Small intestine (tissue), 7 donors: ENCODE measurements around the gene FAM78A. TPM values are rescaled to one million over a fixed set of nuclear protein-coding genes. Genes with fewer than 3 reads are reported as not detected.
"Not testable (repeated sequence)": the region's sequence is repeated elsewhere in the genome, so short reads cannot be mapped to it uniquely, and the experiment has no call there.

Experiments
- DNase-seq, 2 donors: peaks; one replicate each; pipeline versions ENCODE4 v3.0.0 to v3.0.0-alpha.2; 2013
- FAIRE-seq: peaks from 2 replicates; lab custom pipeline; 2012; peaks lifted over from hg19 to GRCh38; lab: Jason Lieb, UNC
- H3K27ac ChIP-seq, 3 donors: one replicate each; pipeline ENCODE4 v1.5.1; 2013; ENCODE audit warnings: low read length in 2 of 3, mild to moderate bottlenecking in 2 of 3, control low read depth in 1 of 3, inconsistent platforms in 1 of 3, low read depth in 1 of 3, moderate library complexity in 1 of 3
- H3K27me3 ChIP-seq, 3 donors: one replicate each; pipeline ENCODE4 v1.6.1; 2013; ENCODE audit warnings: low read length in 3 of 3, inconsistent platforms in 1 of 3; ENCODE audit not compliant: control insufficient read depth in 3 of 3, insufficient read depth in 3 of 3
- H3K36me3 ChIP-seq, 3 donors: one replicate each; pipeline ENCODE4 v1.6.1; 2013; ENCODE audit warnings: low read length in 3 of 3, inconsistent platforms in 1 of 3, low read depth in 1 of 3, mild to moderate bottlenecking in 1 of 3, moderate library complexity in 1 of 3; ENCODE audit not compliant: control insufficient read depth in 3 of 3, insufficient read depth in 2 of 3
- H3K4me1 ChIP-seq, 3 donors: one replicate each; pipeline ENCODE4 v1.6.1; 2013; ENCODE audit warnings: low read length in 2 of 3, inconsistent platforms in 1 of 3, low read depth in 1 of 3, mild to moderate bottlenecking in 1 of 3, moderate library complexity in 1 of 3; ENCODE audit not compliant: control insufficient read depth in 3 of 3, insufficient read depth in 2 of 3
- H3K4me3 ChIP-seq, 3 donors: one replicate each; pipeline ENCODE4 v1.5.1; 2013; ENCODE audit warnings: low read length in 3 of 3, control low read depth in 1 of 3, inconsistent platforms in 1 of 3, low read depth in 1 of 3, mild to moderate bottlenecking in 1 of 3, moderate library complexity in 1 of 3
- H3K9me3 ChIP-seq, 2 donors: one replicate each; pipeline ENCODE4 v1.6.1; 2013; ENCODE audit warnings: low read depth in 1 of 2, low read length in 1 of 2; ENCODE audit not compliant: control insufficient read depth in 2 of 2, insufficient read depth in 1 of 2
- WGBS, 3 donors: extraction: QIAGEN DNeasy Blood & Tissue Kit; methylation state at CpG; one replicate each; pipeline ENCODE4 v1.1.7; 2013; 5-methylcytosine and 5-hydroxymethylcytosine counted together
- polyA plus RNA-seq, 4 donors: library from polyadenylated mRNA; stranded (reverse) in 3 of 4; unstranded in 1 of 4; fragments of 200-250 nt in 3 of 4; fragments of 120-200 nt in 1 of 4; gene quantifications; one replicate each; pipeline versions ENCODE4 v1.2.1 to v1.2.3, GENCODE V29; 2013
- donor health status: healthy with polysubstance abuse.
- donor health status: control.
- donor health status: control.
- donor health status: Bipolar disorder and iron deficiency.
- donor health status: healthy.

The FAM78A gene
- polyA plus RNA-seq, 4 donors, result 0.89 to 3.2 (median 2.0) TPM

DNA sequence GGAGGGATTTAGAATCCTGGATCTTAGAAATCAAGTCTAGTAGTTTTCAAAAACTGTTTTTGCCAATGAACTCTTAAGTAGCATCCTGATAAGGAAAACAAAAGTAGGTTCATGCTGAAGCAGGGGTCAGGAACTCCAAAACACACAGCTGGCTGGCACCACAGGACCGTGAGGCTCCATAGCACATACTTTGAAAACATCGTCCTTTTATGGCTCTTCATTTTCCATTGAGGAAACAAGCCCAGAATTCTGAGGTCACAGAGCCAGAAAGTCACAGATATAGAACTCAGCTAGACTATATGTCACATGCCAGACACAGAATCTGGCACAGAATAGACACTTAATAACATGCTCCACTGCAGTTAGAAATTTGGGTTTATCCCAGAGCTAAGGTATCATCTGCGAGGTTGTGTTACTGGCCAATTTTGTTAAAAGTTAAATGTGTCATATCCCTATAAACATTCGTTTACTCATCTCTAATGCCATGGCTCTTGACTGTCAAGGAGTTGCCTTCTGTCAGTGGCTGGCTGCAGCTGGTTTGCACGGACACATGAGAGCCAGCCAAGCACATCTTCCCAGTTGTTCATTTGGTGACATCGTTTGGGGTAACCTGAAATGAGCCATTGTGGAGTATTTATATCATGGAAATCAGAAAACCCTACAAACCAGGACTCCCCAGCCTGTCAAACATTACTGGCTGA lies 58.8 kb downstream of the FAM78A start:
- H3K27ac ChIP-seq, result no peak overlapping the region
- no peak for DNase-seq
- peaks cover 0 to under 1% of the 10 kb centered on the region in 2 donors for H3K9me3 ChIP-seq
- FAIRE-seq, result no peak
- no peak overlapping the region for H3K4me3 ChIP-seq
- peaks cover 0 to 8% (median 0%) of the 10 kb centered on the region in 3 donors for H3K4me1 ChIP-seq
- H3K27me3 ChIP-seq, result no peaks in the 10 kb centered on the region
- peaks cover 3 to 31% (median 3%) of the 10 kb centered on the region in 3 donors for H3K36me3 ChIP-seq
- 78 to 90% (median 86%) methylated on average over 6 of the region's 6 CpGs for WGBS, 3 donors

- no peak overlapping the region for H3K4me3 ChIP-seq
- peaks cover 0 to 7% of the 10 kb centered on the region in 2 donors for H3K9me3 ChIP-seq
- 83 to 94% (median 86%) methylated on average over 4 of the region's 4 CpGs for WGBS, 3 donors
- no peak overlapping the region for H3K27ac ChIP-seq
- DNase-seq, result no peak
- peaks cover 3 to 30% (median 3%) of the 10 kb centered on the region in 3 donors for H3K36me3 ChIP-seq
- FAIRE-seq, result no peak
- peaks cover 0 to 8% (median 0%) of the 10 kb centered on the region in 3 donors for H3K4me1 ChIP-seq
- no peaks in the 10 kb centered on the region for H3K27me3 ChIP-seq
Measured at GRCh38 chr9:131216806-131217205, 59.5 kb downstream of the FAM78A start.

DNA sequence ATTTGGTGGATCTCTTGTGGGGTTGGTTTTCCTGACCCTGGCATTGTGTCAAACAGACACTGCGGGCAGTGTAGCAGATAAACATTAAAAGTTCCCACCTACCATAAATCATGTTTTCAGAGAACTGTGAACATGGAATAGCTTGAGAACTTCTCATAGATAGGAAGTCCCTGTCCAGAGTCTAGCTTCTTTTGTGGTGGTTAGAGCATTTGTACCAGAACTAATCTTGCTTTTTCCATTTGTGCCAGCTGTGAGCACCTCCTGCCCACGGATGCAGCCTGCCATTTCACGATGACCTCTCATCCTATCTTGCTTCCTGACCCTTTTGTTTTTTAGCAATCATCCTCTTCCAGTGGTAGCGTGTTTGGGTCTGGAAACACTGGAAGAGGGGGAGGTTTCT lies 61.4 kb downstream of the FAM78A start:
- DNase-seq, result no peak
- 70 to 94% (median 93%) methylated on average over 4 of the region's 4 CpGs for WGBS, 3 donors
- Histone ChIP-seq H3K4me3 (no peak overlapping the region), H3K4me1 (peaks cover 0 to 8% (median 0%) of the 10 kb centered on the region in 3 donors), H3K36me3 (peaks cover 3 to 34% (median 3%) of the 10 kb centered on the region in 3 donors), H3K27ac (no peak overlapping the region), H3K27me3 (no peaks in the 10 kb centered on the region), H3K9me3 (peaks cover 0 to 8% of the 10 kb centered on the region in 2 donors)
- no peak for FAIRE-seq

DNA sequence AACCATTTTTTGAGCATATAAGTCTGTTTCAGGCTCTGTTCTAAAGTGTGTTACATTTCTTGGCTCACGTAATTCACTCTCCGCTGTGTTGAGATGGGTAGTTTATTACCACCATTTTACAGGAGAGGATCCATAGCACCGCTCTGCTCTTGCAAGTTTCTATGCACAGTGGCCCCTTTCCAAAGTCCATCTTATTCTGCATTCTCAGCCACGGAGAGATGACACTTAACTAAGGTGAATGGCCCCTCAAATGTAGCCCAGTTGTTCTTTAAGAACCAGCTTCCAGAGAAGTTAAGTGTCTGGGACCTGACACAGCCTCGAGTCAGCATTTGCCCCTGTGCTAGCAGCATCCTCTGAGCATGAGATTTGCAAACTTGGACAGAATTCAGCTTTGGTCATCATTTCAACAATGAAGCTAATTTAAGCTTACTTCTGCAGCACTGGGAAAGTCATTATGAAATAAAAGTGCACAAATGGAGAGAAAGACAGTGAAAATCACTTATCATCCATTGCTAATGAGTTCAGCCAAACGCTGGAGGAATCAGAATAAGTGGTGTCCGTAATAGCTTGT lies 61.9 kb downstream of the FAM78A start:
- H3K27ac ChIP-seq, result peak overlapping the region in 1 of 3 donors; percentile 34
- peaks cover 0 to 8% (median 0%) of the 10 kb centered on the region in 3 donors for H3K4me1 ChIP-seq
- H3K9me3 ChIP-seq, result peaks cover 0 to 8% of the 10 kb centered on the region in 2 donors
- WGBS, 3 donors, result 73 to 86% (median 82%) methylated on average over 7 of the region's 7 CpGs
- no peaks in the 10 kb centered on the region for H3K27me3 ChIP-seq
- no peak for FAIRE-seq
- H3K4me3 ChIP-seq, result no peak overlapping the region
- DNase-seq, result peak in 1 of 2 donors; percentile 71
- H3K36me3 ChIP-seq, result peaks cover 3 to 36% (median 3%) of the 10 kb centered on the region in 3 donors

DNA sequence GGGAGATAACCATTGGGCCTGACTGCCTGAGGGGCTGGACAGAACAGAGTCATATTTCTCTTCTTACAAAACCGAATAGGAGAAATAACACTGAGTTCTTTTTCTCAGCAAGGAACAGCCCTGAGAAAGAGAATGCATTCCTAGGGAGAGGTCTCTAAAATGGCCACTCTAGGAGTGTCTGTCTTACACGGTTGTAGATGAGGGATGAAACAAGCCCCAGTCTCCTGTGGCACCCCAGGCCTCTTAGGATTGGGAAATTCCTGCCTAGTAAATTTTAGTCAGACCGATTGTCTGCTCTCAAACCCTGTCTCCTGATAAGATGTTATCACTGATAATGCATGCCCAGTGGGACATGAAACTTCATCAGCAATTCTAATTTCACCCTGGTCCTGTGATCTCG lies 64.4 kb downstream of the FAM78A start:
- H3K9me3 ChIP-seq, FAIRE-seq, H3K27me3 ChIP-seq, H3K27ac ChIP-seq, DNase-seq, H3K4me1 ChIP-seq, H3K4me3 ChIP-seq: not testable (repeated sequence)
- H3K36me3 ChIP-seq, result peaks cover 0 to 37% (median 3%) of the 10 kb centered on the region in 3 donors
- WGBS, 3 donors, result 94 to 98% (median 97%) methylated on average over 4 of the region's 4 CpGs

Other genes with a start within 250 kb of the FAM78A start
- 1 to 10 TPM in 3 of 4 donors, under 1 TPM in 1; 0.45 to 9.3 (median 4.4) TPM for gene AIF1L, start 180.0 kb downstream of the FAM78A start, polyA plus RNA-seq
- gene NUP214, start 150.9 kb downstream of the FAM78A start, polyA plus RNA-seq, result 10 to 100 TPM; 16.7 to 49.7 (median 37.3) TPM
- gene PLPP7, start 13.2 kb upstream of the FAM78A start, polyA plus RNA-seq, result 1 to 10 TPM in 1 of 4 donors, under 1 TPM in 2, not detected in 1; 0.34 to 1.9 (median 0.54) TPM
- 100 to 1,000 TPM in 1 of 4 donors, 10 to 100 TPM in 3; 18.9 to 138 (median 40.7) TPM for gene PRRC2B, start 117.6 kb upstream of the FAM78A start, polyA plus RNA-seq
- 10 to 100 TPM; 15.0 to 53.2 (median 35.5) TPM for gene POMT1, start 226.4 kb upstream of the FAM78A start, polyA plus RNA-seq